Fibroblast of villous mesenchyme (primary cell): ENCODE measurements around the gene ZNF750. TPM values are rescaled to one million over a fixed set of nuclear protein-coding genes. Genes with fewer than 3 reads are reported as not detected.
A peak's percentile ranks its signal among the peaks of the same experiment; 100 is the strongest.

ENCODE experiments used
- DNase-seq: peaks from one replicate; pipeline ENCODE4 v3.0.0-alpha.2; 2010; ENCODE audit warnings: low read depth
- H3K4me3 ChIP-seq: 2 replicates; pipeline ENCODE4 v1.5.1; 2011; ENCODE audit warnings: low read depth, mild to moderate bottlenecking, low read length
- CTCF ChIP-seq: IDR thresholded peaks from 2 replicates; pipeline ENCODE4 v1.5.1; 2012; ENCODE audit warnings: low read depth, mild to moderate bottlenecking, low read length; ENCODE audit not compliant: insufficient read depth
- total RNA-seq: library from RNA; depleted of rRNA; stranded (reverse); fragments of >200 nt; gene quantifications from 2 replicates; pipeline ENCODE4 v1.2.3, GENCODE V29; 2012

The ZNF750 gene
- total RNA-seq, 1 donor = not detected

DNA sequence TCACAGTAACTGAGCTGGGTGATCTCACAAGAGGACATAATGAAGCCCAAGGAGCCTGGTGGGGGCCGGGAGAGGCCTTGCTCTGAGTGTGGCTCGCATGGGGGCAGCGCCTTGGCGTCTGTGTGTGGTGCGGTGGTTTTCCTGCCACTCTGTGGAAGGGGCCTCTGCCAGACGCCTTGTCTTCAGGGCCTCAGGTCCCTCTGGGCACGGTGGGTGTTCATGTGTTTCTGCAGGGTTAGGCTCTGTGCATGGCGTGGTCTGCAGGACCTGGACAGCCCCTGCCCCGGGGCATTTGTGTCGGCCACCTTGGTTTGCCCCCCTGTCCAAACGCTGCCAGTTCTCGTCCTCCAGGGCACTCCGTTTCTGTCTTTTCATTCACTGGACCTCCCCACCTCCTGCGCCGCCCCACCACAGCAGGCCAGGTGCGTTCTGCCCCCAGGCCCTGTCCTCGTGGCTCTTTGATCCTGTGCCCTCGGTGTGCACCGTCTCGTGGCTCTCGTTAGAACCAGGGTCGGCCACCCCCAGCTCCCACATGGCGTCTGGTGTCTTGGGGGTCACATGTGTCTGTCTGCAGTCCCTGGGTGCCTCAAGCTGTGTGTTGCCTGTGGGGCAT lies 43.7 kb upstream of the ZNF750 start:
- TF ChIP-seq CTCF = no peak
- no peak overlapping the region for H3K4me3 ChIP-seq
- no peak for DNase-seq

DNA sequence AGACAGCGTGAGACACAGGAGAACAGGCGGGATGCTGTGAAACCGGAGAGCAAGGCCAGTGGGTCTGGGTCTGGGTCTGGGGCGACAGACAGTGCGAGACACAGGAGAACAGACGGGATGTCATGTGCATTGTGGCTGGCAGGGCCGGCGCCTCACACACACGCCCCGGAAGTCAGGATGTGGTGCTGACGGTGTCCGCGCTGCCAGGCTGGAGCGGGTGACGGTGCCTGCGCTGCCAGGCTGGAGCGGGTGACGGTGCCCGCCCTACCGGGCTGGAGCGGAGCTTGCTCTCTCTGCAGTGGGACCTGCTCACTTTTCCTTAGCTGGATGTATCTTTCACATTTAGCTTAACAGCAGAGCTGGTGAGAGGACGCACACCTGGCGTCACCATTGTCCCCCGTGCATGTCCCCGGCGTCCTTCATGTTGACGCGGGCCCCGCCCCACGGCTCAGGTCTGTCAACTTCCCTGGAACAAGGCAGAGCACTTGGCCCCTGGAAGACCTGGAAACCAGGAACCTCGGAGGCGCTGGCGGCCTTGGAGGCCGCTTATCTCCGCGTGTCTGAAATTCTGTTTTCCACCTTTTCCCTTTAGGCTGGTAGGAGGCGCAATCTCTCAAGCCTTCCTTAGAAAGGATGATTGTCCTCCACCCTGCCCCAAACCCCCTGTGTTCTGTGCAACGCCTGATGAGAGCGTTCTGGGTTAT lies 43.0 kb upstream of the ZNF750 start:
- no peak for DNase-seq
- TF ChIP-seq CTCF = no peak
- no peak overlapping the region for H3K4me3 ChIP-seq

DNA sequence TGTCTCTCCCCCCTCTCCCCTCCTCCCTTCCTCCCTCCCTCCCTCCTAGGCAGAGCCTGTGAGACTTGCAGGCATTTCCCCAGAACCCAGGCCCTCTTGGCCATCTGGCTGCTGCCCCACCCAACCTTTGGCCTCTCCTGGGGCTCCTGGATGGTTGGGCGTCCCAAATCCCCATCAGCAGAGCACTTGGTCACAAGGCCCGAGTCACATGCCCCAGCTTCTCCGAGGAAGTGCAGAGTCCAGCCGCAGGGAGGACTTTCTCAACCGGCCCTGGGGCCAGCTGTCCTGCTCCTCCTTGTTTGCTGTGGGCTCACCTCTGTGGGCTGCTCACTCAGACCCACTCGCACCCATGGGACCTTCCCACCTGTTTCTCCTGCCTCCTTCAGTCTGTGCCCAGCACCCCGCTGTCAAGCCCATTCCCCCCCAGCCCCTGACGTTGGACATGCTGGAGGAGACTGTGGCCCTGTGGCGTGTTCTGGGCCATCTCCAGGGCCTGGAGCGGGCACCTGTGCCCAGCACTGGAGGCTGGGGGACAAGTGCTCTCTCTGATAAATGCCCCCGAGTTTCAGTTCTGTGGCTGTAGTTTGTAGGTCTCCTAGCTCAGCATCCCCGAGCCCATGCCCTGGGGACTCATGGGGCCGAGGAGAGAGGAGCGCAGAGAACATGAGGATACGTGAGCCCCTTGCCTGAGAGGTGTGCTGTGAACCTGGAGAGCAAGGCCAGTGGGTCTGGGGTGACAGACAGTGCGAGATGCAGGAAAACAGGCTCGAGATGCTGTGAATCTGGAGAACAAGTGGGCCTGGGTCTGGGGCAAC lies 42.3 kb upstream of the ZNF750 start:
- H3K4me3 ChIP-seq = no peak overlapping the region
- peak; percentile 80 for DNase-seq
- TF ChIP-seq CTCF = no peak

GRCh38 chr17:82881324-82881823 lies 41.6 kb upstream of the ZNF750 start:
- no peak for DNase-seq
- no peak for TF ChIP-seq CTCF
- H3K4me3 ChIP-seq = no peak overlapping the region

- no peak for TF ChIP-seq CTCF
- no peak overlapping the region for H3K4me3 ChIP-seq
- no peak for DNase-seq
Observed at GRCh38 chr17:82880620-82881323, 41.0 kb upstream of the ZNF750 start.

- TF ChIP-seq CTCF = no peak
Observed at GRCh38 chr17:82879241-82879640, 39.4 kb upstream of the ZNF750 start.

More at GRCh38 chr17:82879241-82879640, 39.4 kb upstream of the ZNF750 start:
- no peak overlapping the region for H3K4me3 ChIP-seq
- DNase-seq = no peak
